Activated naive CD4-positive, alpha-beta T cell treated with anti-CD3 and anti-CD28 coated beads for 36 hours (primary cell): Measurements from ENCODE around the gene MEPCE. TPM values are rescaled to one million over a fixed set of nuclear protein-coding genes. Genes with fewer than 3 reads are reported as not detected.

Experiments
- CTCF ChIA-PET: fragments of 350-600 bp; sonication (Branson Sonifier 250); formaldehyde crosslinking; loops from one replicate; lab custom pipeline; 2021; ENCODE audit warnings: antibody characterized with exemption; lab: Charles Lee
- DNase-seq: peaks from one replicate; pipeline ENCODE4 v3.0.0-alpha.2; 2020
- H3K27ac Mint-ChIP-seq: one replicate; pipeline ENCODE4 v1.8.0; 2021; ENCODE audit warnings: mild to moderate bottlenecking, mixed read lengths
- H3K27me3 Mint-ChIP-seq: one replicate; pipeline ENCODE4 v1.8.0; 2021; ENCODE audit warnings: low read depth, mixed read lengths
- H3K36me3 Mint-ChIP-seq: one replicate; pipeline ENCODE4 v1.8.0; 2021; ENCODE audit warnings: low read depth, mixed read lengths
- H3K4me1 Mint-ChIP-seq: one replicate; pipeline ENCODE4 v1.8.0; 2021; ENCODE audit warnings: low read depth, mixed read lengths
- H3K4me3 Mint-ChIP-seq: one replicate; pipeline ENCODE4 v1.8.0; 2021; ENCODE audit warnings: mild to moderate bottlenecking, moderate library complexity, mixed read lengths
- H3K9me3 Mint-ChIP-seq: one replicate; pipeline ENCODE4 v1.8.0; 2021; ENCODE audit warnings: mixed read lengths
- intact Hi-C: fragments of 100-400 bp; cut with micrococcal nuclease; formaldehyde crosslinking; loops from one replicate; pipeline ENCODE4 v1.15.1; 2023
- total RNA-seq, 2 experiments: library from RNA; stranded (reverse); gene quantifications; one replicate each; pipeline ENCODE4 v1.2.3, GENCODE V29; 2021

The MEPCE gene
- total RNA-seq, 2 experiments from 2014 or later, result 39.3 to 39.7 TPM

DNA sequence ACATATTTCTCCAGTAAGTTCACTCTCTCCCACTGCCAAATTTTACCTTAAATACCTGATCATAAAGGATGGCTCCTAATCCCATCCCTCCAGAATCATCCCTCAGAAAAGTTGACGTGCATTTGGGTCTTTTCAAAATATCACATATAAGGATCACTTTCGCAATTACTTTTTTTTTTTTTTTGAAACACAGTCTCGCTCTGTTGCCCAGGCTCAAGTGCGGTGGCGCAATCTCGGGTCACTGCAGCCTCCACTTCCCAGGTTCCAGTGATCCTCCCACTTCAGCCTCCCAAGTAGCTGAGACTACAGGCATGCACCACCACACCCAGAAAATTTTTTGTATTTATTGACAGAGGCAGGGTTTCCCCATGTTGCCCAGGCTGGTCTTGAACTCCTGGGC is 18.5 kb upstream of the MEPCE start:
- peaks cover 2% of the 10 kb centered on the region for H3K4me1 Mint-ChIP-seq
- H3K27me3 Mint-ChIP-seq, result no peaks in the 10 kb centered on the region
- H3K9me3 Mint-ChIP-seq, result no peaks in the 10 kb centered on the region
- no peaks in the 10 kb centered on the region for H3K36me3 Mint-ChIP-seq
- no peak for DNase-seq
- no peak overlapping the region for H3K4me3 Mint-ChIP-seq
- intact Hi-C loops, result no loop called here
- CTCF ChIA-PET, result no interaction called here
- no peak overlapping the region for H3K27ac Mint-ChIP-seq

DNA sequence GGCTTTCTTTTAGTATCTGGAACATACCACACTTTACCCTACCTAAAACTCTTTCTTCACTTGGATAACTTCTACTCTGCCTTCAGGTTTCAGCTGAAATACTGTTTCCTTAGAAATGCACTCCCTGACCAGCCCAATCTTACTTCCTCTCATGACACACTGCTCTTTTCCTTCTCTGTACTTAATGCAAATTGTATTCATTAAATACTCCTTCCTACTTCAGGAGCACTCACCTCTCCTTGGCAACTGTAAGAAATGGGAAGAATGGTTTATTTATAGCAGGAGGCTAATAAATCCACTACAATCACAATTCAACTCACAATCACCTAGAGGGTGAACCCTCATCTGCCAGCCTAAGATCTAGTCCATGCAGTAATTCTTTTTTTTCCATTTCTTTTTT is 16.3 kb upstream of the MEPCE start:
- CTCF ChIA-PET, result no interaction called here
- H3K4me3 Mint-ChIP-seq, result no peak overlapping the region
- H3K36me3 Mint-ChIP-seq, result no peaks in the 10 kb centered on the region
- no peaks in the 10 kb centered on the region for H3K9me3 Mint-ChIP-seq
- no peak overlapping the region for H3K27ac Mint-ChIP-seq
- DNase-seq, result no peak
- H3K27me3 Mint-ChIP-seq, result no peaks in the 10 kb centered on the region
- no peaks in the 10 kb centered on the region for H3K4me1 Mint-ChIP-seq
- intact Hi-C loops, result no loop called here

DNA sequence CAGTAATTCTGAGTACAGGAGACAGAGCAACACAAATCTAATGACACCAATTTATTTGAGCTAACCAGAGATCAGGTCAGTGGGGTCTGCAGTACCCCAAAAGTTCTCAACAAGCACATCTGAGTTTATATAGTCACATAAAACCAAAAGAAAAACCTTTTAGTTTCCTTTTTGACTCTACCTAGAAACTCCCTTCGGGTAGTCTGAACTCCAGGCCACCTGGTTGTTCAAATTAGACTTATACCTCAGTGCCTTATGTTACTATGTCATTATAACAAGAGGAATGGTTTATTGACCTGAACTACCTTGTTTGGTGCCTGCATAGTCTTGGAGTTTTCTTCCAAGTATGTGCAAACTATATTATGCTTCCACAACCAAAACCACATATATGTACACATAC is 15.7 kb upstream of the MEPCE start:
- Mint-ChIP-seq H3K27ac (no peak overlapping the region), H3K27me3 (no peaks in the 10 kb centered on the region), H3K4me3 (no peak overlapping the region), H3K4me1 (no peaks in the 10 kb centered on the region), H3K9me3 (no peaks in the 10 kb centered on the region), H3K36me3 (no peaks in the 10 kb centered on the region)
- DNase-seq, result no peak
- intact Hi-C loops, result no loop called here
- CTCF ChIA-PET, result no interaction called here

DNA sequence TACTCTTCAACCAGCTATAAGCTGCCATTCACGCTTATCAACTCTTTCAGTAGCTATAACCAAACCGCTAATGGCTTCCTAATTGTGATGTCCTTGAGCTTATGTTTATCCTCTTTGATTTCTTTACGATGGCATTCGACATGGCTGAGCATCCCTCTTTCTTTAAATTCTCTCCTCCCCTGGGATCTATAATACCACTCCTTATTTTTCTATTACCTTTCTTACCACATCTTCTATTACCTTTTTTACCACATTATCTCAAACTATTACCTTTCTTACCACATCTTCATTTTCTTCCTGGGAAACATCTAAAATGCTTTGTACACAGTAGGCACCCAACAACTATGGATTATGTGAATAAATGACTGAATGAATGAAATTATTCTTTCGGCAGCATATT is 14.2 kb upstream of the MEPCE start:
- no peak overlapping the region for H3K4me3 Mint-ChIP-seq
- CTCF ChIA-PET, result interaction anchor here (0.6 to 2.2 kb wide), 3 partner anchors 8 to 126 kb away, joined by 3 to 10 read pairs (median 4); no protein-coding TSS in a partner anchor
- intact Hi-C loops, result no loop called here

DNA sequence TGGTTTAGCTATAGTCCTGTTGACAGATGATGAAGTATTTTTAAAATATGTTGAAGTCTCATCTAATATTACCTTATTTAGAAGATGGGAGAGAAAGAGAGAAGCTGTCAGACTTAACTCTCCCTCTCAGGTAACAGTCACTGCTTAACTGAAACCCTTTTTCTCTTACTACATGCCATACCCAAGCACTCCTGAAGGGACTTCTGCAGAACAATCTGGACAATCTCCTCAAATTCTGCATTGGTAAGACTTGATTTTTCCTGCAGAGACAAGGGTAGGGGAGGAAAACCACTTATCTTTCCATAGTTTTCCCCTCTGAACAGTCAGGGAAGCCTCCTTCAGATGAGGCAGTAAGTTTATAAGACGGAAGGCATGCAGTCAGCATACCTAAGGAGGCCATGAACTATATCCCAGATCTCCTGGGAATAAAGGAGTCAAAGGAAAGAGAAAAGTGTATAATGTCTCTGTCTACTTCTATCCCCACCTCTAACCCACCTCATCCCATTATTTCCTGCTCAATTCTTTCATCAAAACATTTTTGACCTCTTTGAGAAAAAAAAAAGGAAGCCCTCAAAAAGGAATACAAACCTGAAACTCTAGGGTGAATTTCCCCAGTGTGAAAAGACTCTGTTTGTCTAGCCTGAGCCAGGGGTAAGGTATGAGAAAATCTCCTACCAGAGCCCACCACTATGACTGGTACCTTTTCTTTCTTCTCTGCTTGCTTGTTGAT is 10.5 kb upstream of the MEPCE start:
- Mint-ChIP-seq H3K27me3 (no peaks in the 10 kb centered on the region), H3K4me3 (no peak overlapping the region), H3K36me3 (no peaks in the 10 kb centered on the region), H3K4me1 (no peaks in the 10 kb centered on the region), H3K9me3 (no peaks in the 10 kb centered on the region), H3K27ac (no peak overlapping the region)
- CTCF ChIA-PET, result interaction anchor here (0.6 kb wide), 1 partner anchor 41 kb away, joined by 3 read pairs; no protein-coding TSS in a partner anchor
- intact Hi-C loops, result no loop called here
- no peak for DNase-seq

More for the DNA sequence above, 14.2 kb upstream of the MEPCE start:
- no peaks in the 10 kb centered on the region for H3K36me3 Mint-ChIP-seq
- no peaks in the 10 kb centered on the region for H3K27me3 Mint-ChIP-seq
- H3K9me3 Mint-ChIP-seq, result no peaks in the 10 kb centered on the region
- H3K4me1 Mint-ChIP-seq, result no peaks in the 10 kb centered on the region
- no peak overlapping the region for H3K27ac Mint-ChIP-seq
- DNase-seq, result no peak

DNA sequence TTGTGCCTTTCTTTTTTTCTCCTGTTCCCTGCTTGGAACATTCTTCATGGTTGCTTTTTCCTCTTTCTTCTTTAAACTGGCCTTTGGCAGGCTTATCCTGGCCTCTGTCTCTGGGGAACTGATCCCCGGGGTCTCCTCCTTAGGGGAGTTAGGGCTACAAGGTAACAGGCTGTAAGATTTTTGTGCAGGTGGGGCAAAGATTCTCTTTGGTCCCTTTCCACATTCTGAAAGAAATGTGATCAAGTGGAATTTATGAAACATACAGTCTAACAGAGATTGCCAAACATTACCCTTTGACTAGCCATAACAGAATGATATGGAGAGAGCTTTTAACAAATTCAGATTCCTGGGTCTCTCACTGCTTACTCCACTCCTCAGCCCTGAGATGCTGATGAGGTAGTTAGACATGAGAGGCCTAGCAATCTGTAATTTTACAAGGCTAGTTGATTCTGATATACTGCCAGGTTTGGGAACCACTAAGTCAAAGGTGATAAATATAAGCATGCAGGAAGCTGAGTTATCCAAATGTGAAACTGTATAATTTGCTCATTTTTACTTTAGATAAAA is 9.9 kb upstream of the MEPCE start:
- no peak for DNase-seq
- intact Hi-C loops, result no loop called here
- Mint-ChIP-seq H3K27ac (no peak overlapping the region), H3K9me3 (no peaks in the 10 kb centered on the region), H3K4me1 (no peaks in the 10 kb centered on the region), H3K27me3 (no peaks in the 10 kb centered on the region), H3K4me3 (no peak overlapping the region), H3K36me3 (no peaks in the 10 kb centered on the region)
- CTCF ChIA-PET, result interaction anchor here (0.9 kb wide), 1 partner anchor 13 kb away, joined by 10 read pairs; no protein-coding TSS in a partner anchor

DNA sequence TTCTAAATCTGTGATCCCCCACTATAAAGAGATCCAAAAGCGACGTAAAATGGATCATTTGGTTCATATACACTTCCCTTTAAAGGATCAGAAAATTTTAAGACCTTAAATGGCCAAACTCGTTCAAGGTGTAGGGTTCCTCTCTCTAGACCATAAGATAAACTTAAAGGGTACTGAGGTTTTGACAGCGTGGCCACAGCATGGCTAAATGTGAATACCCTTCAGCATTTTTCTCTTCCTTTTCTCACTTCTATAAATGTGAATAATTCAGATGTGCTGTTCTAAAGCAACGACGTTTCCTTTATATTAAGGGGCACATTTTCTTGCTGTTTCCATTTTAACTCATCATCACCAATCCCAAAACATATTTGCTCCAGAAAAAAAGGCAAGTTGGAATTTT is 6.3 kb upstream of the MEPCE start:
- no peaks in the 10 kb centered on the region for H3K36me3 Mint-ChIP-seq
- CTCF ChIA-PET, result interaction anchor here (1.0 to 1.3 kb wide), 2 partner anchors 15 to 137 kb away, joined by 3 to 5 read pairs; no protein-coding TSS in a partner anchor
- intact Hi-C loops, result no loop called here
- H3K9me3 Mint-ChIP-seq, result no peaks in the 10 kb centered on the region
- H3K27me3 Mint-ChIP-seq, result no peaks in the 10 kb centered on the region
- DNase-seq, result no peak
- no peak overlapping the region for H3K4me3 Mint-ChIP-seq
- H3K27ac Mint-ChIP-seq, result no peak overlapping the region
- peaks cover 5% of the 10 kb centered on the region for H3K4me1 Mint-ChIP-seq

DNA sequence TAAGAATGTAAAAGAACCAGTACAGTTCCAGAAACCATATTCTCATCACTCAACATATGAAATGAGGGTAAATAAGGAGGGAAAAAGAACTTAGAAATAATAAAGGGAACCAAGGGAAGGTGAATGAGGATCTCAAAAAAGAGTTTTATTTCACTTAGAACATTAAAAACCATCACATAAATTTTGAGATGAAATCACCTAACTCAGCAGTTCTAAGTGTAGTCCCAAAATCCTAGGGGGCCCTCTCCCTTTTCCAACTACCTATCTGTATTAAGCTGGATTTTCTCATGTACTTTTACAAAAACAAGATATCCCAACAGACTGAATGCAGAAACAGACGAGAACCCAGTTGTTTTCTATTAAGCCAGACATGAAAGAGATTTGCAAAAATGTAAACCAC is 4.3 kb upstream of the MEPCE start:
- intact Hi-C loops, result loop anchor here (5.0 kb wide), 2 partner anchors 343 to 1283 kb away; partner anchors contain the start of genes SMURF1 and ZNF3
- H3K27me3 Mint-ChIP-seq, result peaks cover 5% of the 10 kb centered on the region
- CTCF ChIA-PET, result interaction anchor here (0.6 kb wide), 1 partner anchor 280 kb away, joined by 3 read pairs; no protein-coding TSS in a partner anchor

DNA sequence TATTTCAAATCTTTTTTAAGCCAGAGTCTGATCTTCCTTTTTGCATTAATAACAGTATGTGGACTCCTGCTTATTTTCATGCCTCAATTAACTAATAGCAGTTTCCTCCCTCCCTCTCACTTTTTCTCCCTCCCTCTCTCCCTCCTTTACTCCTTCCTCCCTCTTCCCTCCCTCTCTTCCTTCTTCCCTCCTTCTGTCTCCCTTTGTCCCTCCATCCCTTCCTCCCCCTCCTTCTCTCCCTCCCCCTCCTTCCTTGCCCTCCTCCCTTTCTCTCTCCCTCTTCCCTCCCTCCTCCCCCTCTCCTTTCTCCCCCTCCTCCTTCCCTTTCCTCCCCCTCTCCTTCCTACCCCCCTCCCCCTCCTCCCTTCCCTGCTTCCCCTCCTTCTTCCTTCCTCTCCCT is 3.1 kb upstream of the MEPCE start:
- no peaks in the 10 kb centered on the region for H3K9me3 Mint-ChIP-seq
- intact Hi-C loops, result loop anchor here (5.0 kb wide), 2 partner anchors 344 to 1284 kb away; partner anchors contain the start of genes SMURF1 and ZNF3
- CTCF ChIA-PET, result no interaction called here

More for the DNA sequence above, 4.3 kb upstream of the MEPCE start:
- H3K4me3 Mint-ChIP-seq, result no peak overlapping the region
- no peak for DNase-seq
- H3K36me3 Mint-ChIP-seq, result peaks cover 6% of the 10 kb centered on the region
- H3K4me1 Mint-ChIP-seq, result peaks cover 9% of the 10 kb centered on the region
- no peak overlapping the region for H3K27ac Mint-ChIP-seq
- H3K9me3 Mint-ChIP-seq, result no peaks in the 10 kb centered on the region

DNA sequence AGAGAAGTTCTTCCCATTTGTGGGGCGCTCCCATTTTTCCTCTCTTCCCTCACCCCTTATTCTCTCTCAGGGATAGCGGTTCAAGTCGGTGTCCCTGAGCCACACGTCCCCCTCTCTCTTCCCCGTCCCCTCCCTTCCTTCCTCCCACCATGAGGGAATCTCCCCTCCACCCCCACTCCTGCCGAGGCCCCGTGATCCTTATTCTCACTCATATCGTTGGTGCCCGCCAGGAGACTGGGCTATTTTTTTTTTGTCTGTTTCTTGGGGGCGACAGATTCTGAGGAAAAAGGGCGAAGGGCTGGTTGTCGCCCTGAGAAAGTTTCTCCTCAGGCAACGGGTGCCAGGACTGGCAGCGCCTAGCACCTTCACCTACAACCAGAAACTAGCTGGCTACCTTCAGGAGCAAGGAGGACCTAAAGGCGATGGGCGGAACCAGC is 1.9 kb upstream of the MEPCE start:
- H3K27me3 Mint-ChIP-seq, result peaks cover 5% of the 10 kb centered on the region
- peaks cover 34% of the 10 kb centered on the region for H3K4me1 Mint-ChIP-seq
- no peaks in the 10 kb centered on the region for H3K9me3 Mint-ChIP-seq
- intact Hi-C loops, result loop anchor here (1.0 to 5.0 kb wide), 12 partner anchors 9 to 1285 kb away; partner anchors contain the start of genes AGFG2, BUD31, GNB2 and GPC2
- H3K27ac Mint-ChIP-seq, result peak overlapping the region; percentile 99
- DNase-seq, result no peak
- H3K4me3 Mint-ChIP-seq, result peak overlapping the region; percentile 93
- CTCF ChIA-PET, result interaction anchor here (0.6 kb wide), 1 partner anchor 12 kb away, joined by 4 read pairs; no protein-coding TSS in a partner anchor
- H3K36me3 Mint-ChIP-seq, result peaks cover 21% of the 10 kb centered on the region

More for the DNA sequence above, 3.1 kb upstream of the MEPCE start:
- Mint-ChIP-seq H3K4me1 (peaks cover 21% of the 10 kb centered on the region), H3K27me3 (peaks cover 5% of the 10 kb centered on the region), H3K27ac (no peak overlapping the region), H3K4me3 (no peak overlapping the region), H3K36me3 (peaks cover 14% of the 10 kb centered on the region)
- DNase-seq, result no peak

DNA sequence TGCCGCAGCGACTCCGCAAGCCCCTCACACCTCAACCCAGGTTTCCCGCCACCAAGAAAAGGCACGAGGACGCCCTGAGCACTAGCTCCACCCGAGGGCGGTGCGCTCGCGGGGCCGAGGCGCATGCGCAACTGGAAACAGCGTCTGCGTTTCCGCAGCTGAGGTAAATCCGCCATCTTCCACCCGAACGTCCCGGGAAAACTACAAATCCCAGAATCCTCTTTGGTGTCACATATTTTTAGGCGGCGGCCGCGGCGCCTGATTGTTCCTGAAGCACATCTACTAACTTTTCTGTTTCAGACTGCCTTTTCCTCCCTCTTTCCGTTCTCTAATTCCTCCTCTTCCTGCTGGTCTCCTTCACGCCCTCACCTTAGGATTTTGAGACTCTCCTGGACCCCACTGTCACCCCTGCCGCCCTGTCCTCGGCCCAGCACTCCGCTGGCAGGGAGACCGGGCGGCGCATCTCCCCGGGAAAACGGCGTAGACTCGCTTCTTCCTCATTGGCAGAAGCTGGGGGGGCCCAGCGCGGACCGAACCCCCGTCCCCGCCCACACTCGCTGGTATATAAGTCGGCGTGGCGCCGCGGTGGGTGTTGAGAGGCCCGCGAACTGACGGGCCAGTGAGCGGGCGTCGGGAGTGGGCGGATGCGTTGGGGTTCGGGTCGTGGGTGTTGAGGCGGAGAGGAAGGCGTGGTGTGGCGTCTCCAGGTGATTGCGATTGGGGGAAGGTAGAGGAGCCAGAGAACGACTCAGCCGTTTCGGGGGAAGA is 1.2 kb upstream of the MEPCE start, which contains the start of gene ZCWPW1:
TSS of gene ZCWPW1 (minus strand) at position 505 of the 768 bp plus-strand sequence. CDS start 8,054 bp downstream, outside the sequence.
- Mint-ChIP-seq H3K4me3 (peak within 1 kb of the TSS; percentile 93), H3K36me3 (peaks cover 26% of the 10 kb centered on the region), H3K4me1 (peaks cover 40% of the 10 kb centered on the region), H3K27ac (peak within 1 kb of the TSS; percentile 99), H3K27me3 (peaks cover 5% of the 10 kb centered on the region), H3K9me3 (no peaks in the 10 kb centered on the region)
- CTCF ChIA-PET, result interaction anchor here (0.6 to 1.0 kb wide), 3 partner anchors 12 to 156 kb away, joined by 3 to 4 read pairs (median 4); no protein-coding TSS in a partner anchor
- intact Hi-C loops, result loop anchor here (1.0 to 5.0 kb wide), 12 partner anchors 8 to 1286 kb away; partner anchors contain the start of genes AGFG2, BUD31, GNB2 and GPC2
- peak; percentile 96 for DNase-seq
